B cell (primary cell): ENCODE data around the gene PLEKHB1. TPM values are rescaled to one million over a fixed set of nuclear protein-coding genes. Genes with fewer than 3 reads are reported as not detected.

Experiments
- ATAC-seq: fragments of 200-7000 bp; cut with Tn5 transposase; one replicate; pipeline ENCODE4 v1.10.0; 2021; ENCODE audit warnings: low read depth, mild to moderate bottlenecking, moderate number of reproducible peaks, moderate library complexity
- CTCF ChIA-PET: fragments of 350-600 bp; sonication (Branson Sonifier 250); formaldehyde crosslinking; loops from one replicate; lab custom pipeline; 2021; ENCODE audit warnings: antibody characterized with exemption, inconsistent platforms; lab: Charles Lee
- POLR2A ChIA-PET: fragments of 350-600 bp; sonication (Branson Sonifier 250); formaldehyde crosslinking; loops from one replicate; lab custom pipeline; 2021; ENCODE audit warnings: antibody characterized with exemption; lab: Charles Lee
- DNase-seq: peaks from one replicate; pipeline ENCODE4 v3.0.0; 2013
- H2AFZ ChIP-seq: 2 replicates; pipeline ENCODE4 v1.6.1; 2012; ENCODE audit warnings: mild to moderate bottlenecking, low read depth, low read length; ENCODE audit not compliant: insufficient read depth, poor library complexity, severe bottlenecking
- H3K27ac ChIP-seq, 2 donors: 1 replicate in 1 of 2; 2 replicates in 1 of 2; pipeline ENCODE4 v1.5.1; 2012 to 2013; ENCODE audit warnings: low read length in 2 of 2, mild to moderate bottlenecking in 2 of 2, moderate library complexity in 1 of 2
- H3K27me3 ChIP-seq, 4 experiments: fragments of 200-600 bp in 1 of 4; sonication (generic) in 1 of 4; replicated peaks in 1 of 4; 1 replicate in 2 of 4; 2 replicates in 2 of 4; pipeline versions ENCODE4 v1.6.1 to v1.7.0; 2013 to 2016; ENCODE audit warnings: low read length in 3 of 4, mild to moderate bottlenecking in 2 of 4, mixed read lengths in 1 of 4, moderate library complexity in 1 of 4; ENCODE audit not compliant: insufficient read depth in 4 of 4, control insufficient read depth in 3 of 4; ENCODE audit errors: control extremely low read depth in 1 of 4
- H3K36me3 ChIP-seq, 2 experiments: replicated peaks in 1 of 2; 1 replicate in 1 of 2; 2 replicates in 1 of 2; pipeline versions ENCODE4 v1.6.1 to v1.7.1; 2013; ENCODE audit warnings: low read length in 1 of 2; ENCODE audit not compliant: insufficient read depth in 2 of 2, control insufficient read depth in 1 of 2; ENCODE audit errors: control extremely low read depth in 1 of 2, extremely low read depth in 1 of 2
- H3K4me1 ChIP-seq, 2 donors: fragments of 200-600 bp in 1 of 2; sonication (generic) in 1 of 2; 1 replicate in 1 of 2; 2 replicates in 1 of 2; pipeline versions ENCODE4 v1.5.1 to v1.6.1; 2013 to 2017; ENCODE audit warnings: low read length in 2 of 2; ENCODE audit not compliant: control insufficient read depth in 2 of 2, insufficient read depth in 2 of 2
- H3K4me2 ChIP-seq: replicated peaks from 2 replicates; pipeline ENCODE3; 2012; ENCODE audit warnings: mild to moderate bottlenecking, low read depth, low read length; ENCODE audit not compliant: poor library complexity, severe bottlenecking
- H3K4me3 ChIP-seq, 5 experiments: fragments of 200-600 bp in 1 of 5; sonication (generic) in 1 of 5; 1 replicate in 3 of 5; 2 replicates in 2 of 5; pipeline versions ENCODE4 v1.5.1 to v1.7.0; 2011 to 2016; ENCODE audit warnings: low read length in 4 of 5, mild to moderate bottlenecking in 4 of 5, low read depth in 2 of 5, control low read depth in 1 of 5, moderate library complexity in 1 of 5; ENCODE audit not compliant: insufficient read depth in 1 of 5; ENCODE audit errors: control extremely low read depth in 1 of 5, extremely low read depth in 1 of 5
- H3K79me2 ChIP-seq: fragments of 200-600 bp; sonication (generic); one replicate; pipeline ENCODE4 v1.6.0; 2016; ENCODE audit warnings: low read length; ENCODE audit not compliant: control insufficient read depth, insufficient read depth
- H3K9ac ChIP-seq: fragments of 200-600 bp; sonication (generic); 2 replicates; pipeline ENCODE4 v1.6.1; 2017; ENCODE audit warnings: mild to moderate bottlenecking, low read length, moderate library complexity
- H3K9me3 ChIP-seq, 3 donors: one replicate each; pipeline versions ENCODE4 v1.6.1 to v1.7.1; 2013; ENCODE audit warnings: low read length in 2 of 3; ENCODE audit not compliant: control insufficient read depth in 2 of 3, insufficient read depth in 1 of 3; ENCODE audit errors: control extremely low read depth in 1 of 3
- H4K20me1 ChIP-seq: 2 replicates; pipeline ENCODE4 v1.6.0; 2012; ENCODE audit warnings: mild to moderate bottlenecking, low read length; ENCODE audit not compliant: insufficient read depth, control insufficient read depth, poor library complexity, severe bottlenecking
- H3K27ac Mint-ChIP-seq: one replicate; pipeline ENCODE4 v1.8.0; 2021; ENCODE audit warnings: mixed read lengths
- H3K27me3 Mint-ChIP-seq: one replicate; pipeline ENCODE4 v1.8.0; 2021; ENCODE audit warnings: mixed read lengths
- H3K4me1 Mint-ChIP-seq: one replicate; pipeline ENCODE4 v1.8.0; 2021; ENCODE audit warnings: mixed read lengths
- H3K4me3 Mint-ChIP-seq: one replicate; pipeline ENCODE4 v1.8.0; 2021; ENCODE audit warnings: mixed read lengths
- H3K9me3 Mint-ChIP-seq: one replicate; pipeline ENCODE4 v1.8.0; 2022; ENCODE audit warnings: mixed read lengths; ENCODE audit not compliant: insufficient read depth
- CTCF ChIP-seq: fragments of 200-600 bp; IDR thresholded peaks from one replicate; pipeline ENCODE4 v1.8.0; 2022; ENCODE audit warnings: antibody characterized with exemption, mild to moderate bottlenecking
- EZH2 ChIP-seq: IDR thresholded peaks from 2 replicates; pipeline ENCODE4 v1.6.1; 2012; ENCODE audit warnings: borderline replicate concordance, low read depth, mild to moderate bottlenecking, moderate library complexity, low read length; ENCODE audit not compliant: insufficient read depth, poor library complexity, severe bottlenecking
- WGBS: methylation state at CpG from one replicate; pipeline ENCODE4 v1.1.5; 2013; ENCODE audit warnings: missing lambda C conversion rate; ENCODE audit not compliant: insufficient coverage; 5-methylcytosine and 5-hydroxymethylcytosine counted together
- intact Hi-C: fragments of 100-400 bp; cut with micrococcal nuclease; formaldehyde crosslinking; loops from one replicate; pipeline ENCODE4 v1.10.0; 2022
- polyA plus RNA-seq: library from polyadenylated mRNA; depleted of rRNA; stranded (reverse); fragments of >200 nt; gene quantifications from 2 replicates; pipeline ENCODE4 v1.2.3, GENCODE V29; 2012
- total RNA-seq, 2 donors: library from RNA; stranded (reverse); fragments of 120-200 nt in 1 of 2; gene quantifications; 1 replicate in 1 of 2; 2 replicates in 1 of 2; pipeline versions ENCODE4 v1.2.3 to v1.2.4, GENCODE V29; 2013 to 2022

PLEKHB1 gene
- total and polyA plus RNA-seq, 2 donors (not counting 1 experiment from before 2014, with no cell fraction given) = 13.8 to 16.7 TPM

GRCh38 chr11:73612601-73613140 is 33.7 kb upstream of the PLEKHB1 start:
- Mint-ChIP-seq H3K27me3 (peaks cover 17% of the 10 kb centered on the region), H3K4me3 (no peak overlapping the region), H3K9me3 (no peaks in the 10 kb centered on the region), H3K4me1 (no peaks in the 10 kb centered on the region), H3K27ac (no peak overlapping the region)
- Histone ChIP-seq H3K9ac (no peak overlapping the region), H3K4me2 (no peak overlapping the region), H3K27me3 (no peaks in the 10 kb centered on the region), H3K27ac (no peak overlapping the region), H3K36me3 (no peaks in the 10 kb centered on the region), H3K79me2 (no peaks in the 10 kb centered on the region), H3K4me3 (no peak overlapping the region), H3K9me3 (no peaks in the 10 kb centered on the region), H3K4me1 (no peaks in the 10 kb centered on the region), H4K20me1 (no peaks in the 10 kb centered on the region), H2AFZ (no peak overlapping the region)
- ChIA-PET CTCF (interaction anchor here (0.7 kb wide), 2 partner anchors 9 to 24 kb away, joined by 3 to 4 read pairs; no protein-coding TSS in a partner anchor), POLR2A (interaction anchor here (0.6 kb wide), 1 partner anchor 177 kb away, joined by 3 read pairs; no protein-coding TSS in a partner anchor)
- ATAC-seq (no peak), DNase-seq (no peak)
- WGBS = 100% methylated on average over 1 of the region's 5 CpGs
- intact Hi-C loops = no loop called here
- TF ChIP-seq CTCF = no peak
- no peak for TF ChIP-seq EZH2

- Mint-ChIP-seq H3K9me3 (no peaks in the 10 kb centered on the region), H3K27me3 (peaks cover 10% of the 10 kb centered on the region), H3K27ac (no peak overlapping the region), H3K4me3 (no peak overlapping the region), H3K4me1 (no peaks in the 10 kb centered on the region)
- no peak overlapping the region for H2AFZ ChIP-seq
- no peaks in the 10 kb centered on the region for H3K4me1 ChIP-seq
- H4K20me1 ChIP-seq = no peaks in the 10 kb centered on the region
- no peaks in the 10 kb centered on the region for H3K27me3 ChIP-seq
- ChIA-PET POLR2A (no interaction called here), CTCF (interaction anchor here (1.3 to 1.8 kb wide), 2 partner anchors 10 to 11 kb away, joined by 5 to 7 read pairs; no protein-coding TSS in a partner anchor)
- H3K4me3 ChIP-seq = no peak overlapping the region
- H3K79me2 ChIP-seq = no peaks in the 10 kb centered on the region
- intact Hi-C loops = no loop called here
- no peak overlapping the region for H3K4me2 ChIP-seq
- no peaks in the 10 kb centered on the region for H3K9me3 ChIP-seq
- H3K9ac ChIP-seq = no peak overlapping the region
- no peak for DNase-seq
- no peak for ATAC-seq
- H3K36me3 ChIP-seq = no peaks in the 10 kb centered on the region
- TF ChIP-seq CTCF = no peak
- TF ChIP-seq EZH2 = no peak
- no peak overlapping the region for H3K27ac ChIP-seq
These were observed 31.8 kb upstream of the PLEKHB1 start for GRCh38 chr11:73614591-73614990.
